Measurements from ENCODE around the gene HEXIM2. TPM values are rescaled to one million over a fixed set of nuclear protein-coding genes. Genes with fewer than 3 reads are reported as not detected.

HEXIM2 gene
- total RNA-seq, 1 experiment from 2014 or later, result 11.9 TPM

DNA sequence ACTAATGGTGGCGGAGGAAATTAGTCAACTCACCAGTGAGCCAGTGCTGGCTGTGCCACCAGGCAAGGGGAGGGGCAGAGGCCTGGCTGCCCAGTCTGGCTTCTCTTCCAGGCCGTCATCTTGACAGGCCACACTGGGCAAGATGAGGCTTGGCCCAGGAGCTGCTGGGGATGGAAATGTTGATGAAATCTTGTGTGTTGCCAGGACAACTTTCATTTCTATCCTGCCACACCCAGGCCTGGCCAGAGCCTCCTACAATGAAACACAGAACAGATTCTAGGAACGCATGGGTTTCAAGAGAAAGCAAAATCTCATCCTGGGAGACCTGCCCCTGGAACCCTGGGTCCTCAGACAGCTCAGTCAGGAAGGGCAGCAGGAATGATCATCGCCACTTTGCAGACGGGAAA lies 9.3 kb downstream of the HEXIM2 start (continued):
- TF ChIP-seq, protein P1, sequence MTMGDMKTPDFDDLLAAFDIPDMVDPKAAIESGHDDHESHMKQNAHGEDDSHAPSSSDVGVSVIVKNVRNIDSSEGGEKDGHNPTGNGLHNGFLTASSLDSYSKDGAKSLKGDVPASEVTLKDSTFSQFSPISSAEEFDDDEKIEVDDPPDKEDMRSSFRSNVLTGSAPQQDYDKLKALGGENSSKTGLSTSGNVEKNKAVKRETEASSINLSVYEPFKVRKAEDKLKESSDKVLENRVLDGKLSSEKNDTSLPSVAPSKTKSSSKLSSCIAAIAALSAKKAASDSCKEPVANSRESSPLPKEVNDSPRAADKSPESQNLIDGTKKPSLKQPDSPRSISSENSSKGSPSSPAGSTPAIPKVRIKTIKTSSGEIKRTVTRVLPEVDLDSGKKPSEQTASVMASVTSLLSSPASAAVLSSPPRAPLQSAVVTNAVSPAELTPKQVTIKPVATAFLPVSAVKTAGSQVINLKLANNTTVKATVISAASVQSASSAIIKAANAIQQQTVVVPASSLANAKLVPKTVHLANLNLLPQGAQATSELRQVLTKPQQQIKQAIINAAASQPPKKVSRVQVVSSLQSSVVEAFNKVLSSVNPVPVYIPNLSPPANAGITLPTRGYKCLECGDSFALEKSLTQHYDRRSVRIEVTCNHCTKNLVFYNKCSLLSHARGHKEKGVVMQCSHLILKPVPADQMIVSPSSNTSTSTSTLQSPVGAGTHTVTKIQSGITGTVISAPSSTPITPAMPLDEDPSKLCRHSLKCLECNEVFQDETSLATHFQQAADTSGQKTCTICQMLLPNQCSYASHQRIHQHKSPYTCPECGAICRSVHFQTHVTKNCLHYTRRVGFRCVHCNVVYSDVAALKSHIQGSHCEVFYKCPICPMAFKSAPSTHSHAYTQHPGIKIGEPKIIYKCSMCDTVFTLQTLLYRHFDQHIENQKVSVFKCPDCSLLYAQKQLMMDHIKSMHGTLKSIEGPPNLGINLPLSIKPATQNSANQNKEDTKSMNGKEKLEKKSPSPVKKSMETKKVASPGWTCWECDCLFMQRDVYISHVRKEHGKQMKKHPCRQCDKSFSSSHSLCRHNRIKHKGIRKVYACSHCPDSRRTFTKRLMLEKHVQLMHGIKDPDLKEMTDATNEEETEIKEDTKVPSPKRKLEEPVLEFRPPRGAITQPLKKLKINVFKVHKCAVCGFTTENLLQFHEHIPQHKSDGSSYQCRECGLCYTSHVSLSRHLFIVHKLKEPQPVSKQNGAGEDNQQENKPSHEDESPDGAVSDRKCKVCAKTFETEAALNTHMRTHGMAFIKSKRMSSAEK (CRISPR knock-in tag; IDR thresholded peaks at IDR 0.05; ENCODE audit: borderline replicate concordance), result no peak
- no peak for TF ChIP-seq GRHL2 (CRISPR knock-in tag; IDR thresholded peaks at IDR 0.05; ENCODE audit: insufficient replicate concordance, severe bottlenecking)
- no peak for TF ChIP-seq ZMAT4 (CRISPR knock-in tag; IDR thresholded peaks at IDR 0.05)

DNA sequence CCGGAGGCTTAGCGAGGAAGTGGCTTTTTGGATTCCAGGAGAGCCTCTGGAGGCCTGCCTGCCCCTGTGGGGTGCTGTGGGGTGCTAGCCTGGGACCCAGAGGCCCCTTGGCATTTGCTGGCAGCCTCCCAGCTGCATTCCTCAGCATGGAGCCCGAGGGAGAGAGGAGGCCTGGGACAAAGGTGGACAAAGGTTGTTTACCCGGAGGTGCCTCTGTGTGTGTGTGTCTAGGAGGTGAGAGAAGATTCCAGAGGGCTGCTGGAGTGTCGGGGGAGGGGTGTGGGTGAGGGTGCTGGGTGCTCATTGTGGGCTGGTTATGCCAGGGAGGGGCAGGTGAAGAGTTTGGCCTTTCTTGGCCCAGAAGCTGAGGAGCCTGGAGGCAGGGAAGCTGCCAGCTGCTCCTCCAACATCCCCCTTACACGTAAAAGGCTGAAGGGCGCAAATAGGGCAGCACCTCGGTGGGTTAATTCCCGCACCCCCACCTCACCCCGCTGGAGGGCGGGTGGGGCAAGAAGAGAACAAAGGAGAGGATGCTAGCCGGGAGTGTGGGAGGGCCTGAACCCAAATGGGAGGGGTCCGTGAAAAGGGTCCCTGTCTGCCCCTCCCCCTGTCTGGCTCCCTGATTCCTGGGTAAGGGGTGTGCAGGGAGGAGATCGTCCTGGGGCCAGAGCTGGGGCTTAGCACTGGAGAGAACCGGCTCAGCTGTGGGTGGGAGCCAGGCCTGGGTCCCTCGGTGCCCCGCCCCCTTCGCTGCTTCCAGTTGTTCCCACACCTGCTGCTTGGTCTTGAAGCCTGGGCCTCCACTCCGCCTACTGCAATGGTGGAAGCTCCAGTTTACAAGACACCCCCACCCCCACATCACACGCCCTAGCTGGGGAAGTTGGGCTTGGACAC lies 9.9 kb downstream of the HEXIM2 start:
- DNase-seq (ENCODE audit: low spot score) (peak; percentile 73), ATAC-seq (peak; percentile 67)
- ChIA-PET CTCF (interaction anchor here (0.6 to 6.4 kb wide), 17 partner anchors 10 to 257 kb away, joined by 3 to 99 read pairs (median 6); partner anchors contain the start of genes ACBD4, HEXIM1 and HEXIM2), POLR2A (interaction anchor here (0.6 to 4.4 kb wide), 10 partner anchors 10 to 202 kb away, joined by 3 to 82 read pairs (median 4); partner anchors contain the start of genes ACBD4, HEXIM1 and HEXIM2)
- H3K4me1 Mint-ChIP-seq, result peaks cover 29% of the 10 kb centered on the region
- H3K9me3 Mint-ChIP-seq, result no peaks in the 10 kb centered on the region
- H3K27me3 Mint-ChIP-seq (ENCODE audit: low read depth), result no peaks in the 10 kb centered on the region
- no peaks in the 10 kb centered on the region for H3K36me3 Mint-ChIP-seq
- H3K27ac Mint-ChIP-seq, result peak overlapping the region; percentile 87
- no peak for TF ChIP-seq EMX1 (CRISPR knock-in tag; IDR thresholded peaks at IDR 0.05)
- 0 out of 2 replicates have a peak, but pooled peaks have one; percentile 29 for TF ChIP-seq TP53 (CRISPR knock-in tag; IDR thresholded peaks at IDR 0.05)
- TF ChIP-seq, protein P2, sequence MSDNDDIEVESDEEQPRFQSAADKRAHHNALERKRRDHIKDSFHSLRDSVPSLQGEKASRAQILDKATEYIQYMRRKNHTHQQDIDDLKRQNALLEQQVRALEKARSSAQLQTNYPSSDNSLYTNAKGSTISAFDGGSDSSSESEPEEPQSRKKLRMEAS (CRISPR knock-in tag; IDR thresholded peaks at IDR 0.05), result peak; percentile 43; the same call in 1 of the 2 replicates
- no peak for TF ChIP-seq IRF1 (CRISPR knock-in tag; IDR thresholded peaks at IDR 0.05)
- H3K4me3 Mint-ChIP-seq, result peak overlapping the region; percentile 22; the same call in 1 of the 2 replicates

DNA sequence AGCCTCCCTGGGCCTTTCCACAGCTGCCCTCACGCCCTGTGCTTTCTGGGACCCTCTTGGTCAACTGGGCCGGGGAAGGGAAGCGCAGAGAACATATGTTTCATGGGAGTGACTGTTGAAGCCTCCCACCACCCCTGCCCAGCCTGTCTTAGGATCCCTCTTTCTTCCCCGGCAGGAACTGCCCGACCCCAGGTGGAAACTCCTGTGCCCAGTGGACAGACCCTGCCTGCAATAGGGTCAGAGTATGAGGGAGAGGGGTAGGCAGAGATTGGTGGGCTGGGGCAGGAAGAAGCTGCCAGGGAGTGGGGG lies 10.5 kb downstream of the HEXIM2 start:
- H3K27ac Mint-ChIP-seq, result peak overlapping the region; percentile 79
- 0 out of 2 replicates have a peak overlapping the region, but pooled peaks have one; percentile 22 for H3K4me3 Mint-ChIP-seq
- ChIA-PET POLR2A (interaction anchor here (0.6 to 4.4 kb wide), 13 partner anchors 10 to 201 kb away, joined by 3 to 82 read pairs (median 5); partner anchors contain the start of genes ACBD4, HEXIM1 and HEXIM2), CTCF (interaction anchor here (0.6 to 6.4 kb wide), 17 partner anchors 10 to 256 kb away, joined by 3 to 99 read pairs (median 6); partner anchors contain the start of genes ACBD4, HEXIM1 and HEXIM2)
- DNase-seq (ENCODE audit: low spot score) (no peak), ATAC-seq (peak; percentile 3)
- H3K9me3 Mint-ChIP-seq, result no peaks in the 10 kb centered on the region
- H3K4me1 Mint-ChIP-seq, result peaks cover 29% of the 10 kb centered on the region
- no peaks in the 10 kb centered on the region for H3K36me3 Mint-ChIP-seq
- H3K27me3 Mint-ChIP-seq (ENCODE audit: low read depth), result no peaks in the 10 kb centered on the region
- TF ChIP-seq CBFB (CRISPR knock-in tag; IDR thresholded peaks at IDR 0.05; ENCODE audit: low read depth), result no peak
- no peak for TF ChIP-seq GRHL2 (CRISPR knock-in tag; IDR thresholded peaks at IDR 0.05; ENCODE audit: insufficient replicate concordance, severe bottlenecking)
- TF ChIP-seq, protein P3, sequence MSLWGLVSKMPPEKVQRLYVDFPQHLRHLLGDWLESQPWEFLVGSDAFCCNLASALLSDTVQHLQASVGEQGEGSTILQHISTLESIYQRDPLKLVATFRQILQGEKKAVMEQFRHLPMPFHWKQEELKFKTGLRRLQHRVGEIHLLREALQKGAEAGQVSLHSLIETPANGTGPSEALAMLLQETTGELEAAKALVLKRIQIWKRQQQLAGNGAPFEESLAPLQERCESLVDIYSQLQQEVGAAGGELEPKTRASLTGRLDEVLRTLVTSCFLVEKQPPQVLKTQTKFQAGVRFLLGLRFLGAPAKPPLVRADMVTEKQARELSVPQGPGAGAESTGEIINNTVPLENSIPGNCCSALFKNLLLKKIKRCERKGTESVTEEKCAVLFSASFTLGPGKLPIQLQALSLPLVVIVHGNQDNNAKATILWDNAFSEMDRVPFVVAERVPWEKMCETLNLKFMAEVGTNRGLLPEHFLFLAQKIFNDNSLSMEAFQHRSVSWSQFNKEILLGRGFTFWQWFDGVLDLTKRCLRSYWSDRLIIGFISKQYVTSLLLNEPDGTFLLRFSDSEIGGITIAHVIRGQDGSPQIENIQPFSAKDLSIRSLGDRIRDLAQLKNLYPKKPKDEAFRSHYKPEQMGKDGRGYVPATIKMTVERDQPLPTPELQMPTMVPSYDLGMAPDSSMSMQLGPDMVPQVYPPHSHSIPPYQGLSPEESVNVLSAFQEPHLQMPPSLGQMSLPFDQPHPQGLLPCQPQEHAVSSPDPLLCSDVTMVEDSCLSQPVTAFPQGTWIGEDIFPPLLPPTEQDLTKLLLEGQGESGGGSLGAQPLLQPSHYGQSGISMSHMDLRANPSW (CRISPR knock-in tag; conservative IDR thresholded peaks at IDR 0.05; ENCODE audit: low read depth), result no peak
- TF ChIP-seq MLX (CRISPR knock-in tag; IDR thresholded peaks at IDR 0.05), result no peak
- no peak for TF ChIP-seq NFE2L1 (CRISPR knock-in tag; IDR thresholded peaks at IDR 0.05)
- TF ChIP-seq SP1 (CRISPR knock-in tag; conservative IDR thresholded peaks at IDR 0.05), result no peak
- no peak for TF ChIP-seq ELF4 (CRISPR knock-in tag; IDR thresholded peaks at IDR 0.05; ENCODE audit: low read depth)
- TF ChIP-seq, protein P4, sequence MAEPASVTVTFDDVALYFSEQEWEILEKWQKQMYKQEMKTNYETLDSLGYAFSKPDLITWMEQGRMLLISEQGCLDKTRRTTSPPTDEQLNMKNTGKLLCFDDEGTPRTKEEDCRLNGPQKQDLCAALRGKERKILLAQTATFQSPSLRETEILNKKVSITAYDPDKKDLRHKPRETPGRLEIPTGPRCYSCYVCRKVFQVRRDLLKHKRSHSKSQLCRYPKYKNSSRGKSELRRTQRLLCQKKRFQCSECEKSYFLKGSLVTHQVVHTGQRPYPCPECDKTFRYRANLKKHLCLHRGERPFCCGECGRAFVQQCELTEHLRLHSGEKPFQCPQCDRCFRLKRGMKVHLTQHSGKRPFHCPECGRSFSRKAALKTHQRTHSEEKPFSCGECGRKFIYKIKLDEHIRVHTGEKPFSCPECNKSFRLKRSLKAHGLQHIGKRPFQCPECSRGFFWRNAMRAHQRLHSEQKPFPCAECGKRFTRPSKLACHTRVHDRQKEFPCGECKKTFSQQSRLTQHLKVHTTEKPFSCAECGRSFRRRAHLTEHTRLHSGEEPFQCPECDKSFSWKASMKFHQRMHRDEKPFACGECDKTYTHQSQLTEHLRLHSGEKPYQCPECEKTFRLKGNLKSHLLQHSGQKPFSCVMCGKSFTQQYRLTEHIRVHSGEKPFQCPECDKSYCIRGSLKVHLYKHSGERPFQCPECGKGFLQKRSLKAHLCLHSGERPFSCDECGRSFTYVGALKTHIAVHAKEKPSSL (CRISPR knock-in tag; conservative IDR thresholded peaks at IDR 0.05), result no peak
- TF ChIP-seq, protein P2 (CRISPR knock-in tag; IDR thresholded peaks at IDR 0.05), result no peak
- no peak for TF ChIP-seq OVOL2 (CRISPR knock-in tag; IDR thresholded peaks at IDR 0.05; ENCODE audit: borderline replicate concordance)

Measured in WTC11 (cell line).